Right renal cortex interstitium (tissue), 3 donors: ENCODE measurements around the gene RNF138. TPM values are rescaled to one million over a fixed set of nuclear protein-coding genes. Genes with fewer than 3 reads are reported as not detected.
"Not testable (repeated sequence)": the region's sequence is repeated elsewhere in the genome, so short reads cannot be mapped to it uniquely, and the experiment has no call there.

ENCODE experiments used
- DNase-seq, 3 donors: peaks; one replicate each; pipeline ENCODE4 v3.0.0-alpha.2; 2013; ENCODE audit warnings: low read depth in 3 of 3, low spot score in 2 of 3
- polyA plus RNA-seq, 3 donors: library from polyadenylated mRNA; unstranded; fragments of 120-200 nt; gene quantifications; one replicate each; pipeline ENCODE4 v1.2.1, GENCODE V29; 2013; ENCODE audit not compliant: insufficient read length in 3 of 3

Gene RNF138
- polyA plus RNA-seq, 3 donors = 66.4 to 71.7 (median 68.8) TPM

GRCh38 chr18:32167980-32168730 is 76.5 kb downstream of the RNF138 start:
- DNase-seq = no peak

- no peak for DNase-seq
These were observed 82.0 kb downstream of the RNF138 start for GRCh38 chr18:32173654-32174053.

GRCh38 chr18:32174719-32175118 is 83.0 kb downstream of the RNF138 start:
- no peak for DNase-seq

- no peak for DNase-seq
These were observed 83.6 kb downstream of the RNF138 start for GRCh38 chr18:32175265-32175664.

- DNase-seq = not testable (repeated sequence)
These were observed 85.1 kb downstream of the RNF138 start for GRCh38 chr18:32176745-32177144.

GRCh38 chr18:32177530-32177929 is 85.9 kb downstream of the RNF138 start:
- DNase-seq = no peak

Other genes starting within 250 kb of the RNF138 start
- 10 to 100 TPM; 65.4 to 72.7 (median 68.6) TPM for gene TRAPPC8, start 148.7 kb upstream of the RNF138 start, polyA plus RNA-seq
- 1 to 10 TPM; 1.6 to 2.6 (median 2.3) TPM for gene RNF125, start 73.0 kb upstream of the RNF138 start, polyA plus RNA-seq
- under 1 TPM in 1 of 3 donors, not detected in 2; 0.21 TPM for gene MEP1B, start 98.2 kb downstream of the RNF138 start, polyA plus RNA-seq